Measurements from ENCODE around the gene RSL24D1.

- no peak for TF ChIP-seq CREB1 (IDR thresholded peaks at IDR 0.05; ENCODE audit: low read depth)
- no peak for TF ChIP-seq ZBTB7A (IDR thresholded peaks at IDR 0.05; ENCODE audit: low read depth)
- TF ChIP-seq YY1 (IDR thresholded peaks at IDR 0.05; ENCODE audit: low read depth) = no peak
- TF ChIP-seq, protein P1, sequence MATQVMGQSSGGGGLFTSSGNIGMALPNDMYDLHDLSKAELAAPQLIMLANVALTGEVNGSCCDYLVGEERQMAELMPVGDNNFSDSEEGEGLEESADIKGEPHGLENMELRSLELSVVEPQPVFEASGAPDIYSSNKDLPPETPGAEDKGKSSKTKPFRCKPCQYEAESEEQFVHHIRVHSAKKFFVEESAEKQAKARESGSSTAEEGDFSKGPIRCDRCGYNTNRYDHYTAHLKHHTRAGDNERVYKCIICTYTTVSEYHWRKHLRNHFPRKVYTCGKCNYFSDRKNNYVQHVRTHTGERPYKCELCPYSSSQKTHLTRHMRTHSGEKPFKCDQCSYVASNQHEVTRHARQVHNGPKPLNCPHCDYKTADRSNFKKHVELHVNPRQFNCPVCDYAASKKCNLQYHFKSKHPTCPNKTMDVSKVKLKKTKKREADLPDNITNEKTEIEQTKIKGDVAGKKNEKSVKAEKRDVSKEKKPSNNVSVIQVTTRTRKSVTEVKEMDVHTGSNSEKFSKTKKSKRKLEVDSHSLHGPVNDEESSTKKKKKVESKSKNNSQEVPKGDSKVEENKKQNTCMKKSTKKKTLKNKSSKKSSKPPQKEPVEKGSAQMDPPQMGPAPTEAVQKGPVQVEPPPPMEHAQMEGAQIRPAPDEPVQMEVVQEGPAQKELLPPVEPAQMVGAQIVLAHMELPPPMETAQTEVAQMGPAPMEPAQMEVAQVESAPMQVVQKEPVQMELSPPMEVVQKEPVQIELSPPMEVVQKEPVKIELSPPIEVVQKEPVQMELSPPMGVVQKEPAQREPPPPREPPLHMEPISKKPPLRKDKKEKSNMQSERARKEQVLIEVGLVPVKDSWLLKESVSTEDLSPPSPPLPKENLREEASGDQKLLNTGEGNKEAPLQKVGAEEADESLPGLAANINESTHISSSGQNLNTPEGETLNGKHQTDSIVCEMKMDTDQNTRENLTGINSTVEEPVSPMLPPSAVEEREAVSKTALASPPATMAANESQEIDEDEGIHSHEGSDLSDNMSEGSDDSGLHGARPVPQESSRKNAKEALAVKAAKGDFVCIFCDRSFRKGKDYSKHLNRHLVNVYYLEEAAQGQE (IDR thresholded peaks at IDR 0.05; ENCODE audit: low read depth) = no peak
- TF ChIP-seq MAX (IDR thresholded peaks at IDR 0.05) = no peak
- no peak for TF ChIP-seq EP300 (IDR thresholded peaks at IDR 0.05; ENCODE audit: borderline replicate concordance)
- no peak for TF ChIP-seq CEBPB (IDR thresholded peaks at IDR 0.05)
These were observed 34.2 kb upstream of the RSL24D1 start for GRCh38 chr15:55230953-55231352.

Measured in Ishikawa (cell line).